HG03432 (cell line): Measurements from ENCODE around the gene SMTNL2.
"Not testable (repeated sequence)": the region's sequence is repeated elsewhere in the genome, so short reads cannot be mapped to it uniquely, and the experiment has no call there.

ENCODE experiments used
- ATAC-seq: cut with Tn5 transposase; IDR thresholded peaks from one replicate; pipeline ENCODE4 v1.9.1; 2021; ENCODE audit warnings: mild to moderate bottlenecking, moderate library complexity; ENCODE audit not compliant: unreplicated experiment

Gene SMTNL2

DNA sequence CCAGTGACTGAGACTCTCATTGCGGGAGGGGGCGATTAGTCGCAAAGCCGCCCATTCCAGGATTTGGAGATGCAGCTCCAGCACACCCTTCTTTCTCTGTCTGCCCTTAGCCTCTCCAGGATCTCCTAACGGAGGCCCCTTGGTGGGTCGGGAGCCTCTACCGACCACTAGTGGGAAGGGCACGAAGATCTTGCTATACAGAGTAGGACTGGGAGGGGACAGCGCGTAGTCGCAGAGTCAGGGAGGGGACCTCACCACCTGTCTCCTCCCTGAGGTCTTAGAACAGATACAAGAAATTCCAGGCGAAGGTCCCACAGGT is 588 bp upstream of the SMTNL2 start:
- ATAC-seq: no peak

DNA sequence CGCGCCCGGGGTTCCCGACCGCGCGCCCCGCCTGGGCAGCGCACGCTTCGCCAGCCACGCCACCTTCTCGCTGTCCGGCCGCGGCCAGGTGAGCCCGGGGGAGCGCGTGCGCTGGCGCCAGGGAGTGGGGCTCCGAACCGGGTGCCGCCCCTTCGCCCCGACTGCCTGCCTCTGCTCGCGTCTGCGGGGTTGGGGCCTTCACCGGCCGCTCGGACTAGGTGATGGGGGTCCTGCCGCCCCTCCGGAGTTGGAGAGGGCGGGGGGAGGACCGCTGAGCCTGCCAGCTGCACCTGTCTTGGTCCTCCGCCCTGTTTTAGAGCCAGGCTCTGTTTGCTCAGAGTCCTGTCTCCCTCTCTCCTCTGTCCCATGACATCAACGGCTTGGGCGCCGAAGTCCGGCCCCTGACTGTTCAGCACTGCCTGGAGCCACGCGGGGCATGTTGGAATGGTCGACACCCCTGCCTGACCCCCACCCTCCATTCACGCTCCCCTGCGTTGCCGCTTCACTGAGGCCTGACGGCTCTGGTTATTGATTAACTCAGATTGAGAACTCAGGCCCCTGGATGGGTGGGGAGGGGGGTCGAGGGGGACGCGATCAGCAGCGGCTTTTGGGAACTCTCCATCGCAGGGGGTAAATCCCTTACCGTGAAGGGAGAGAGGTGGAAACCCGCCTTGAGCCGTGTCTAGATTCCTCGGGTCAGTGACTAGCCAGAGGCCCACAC is 748 bp downstream of the SMTNL2 start:
- ATAC-seq: no peak

GRCh38 chr17:4585638-4585994 is 1.3 kb downstream of the SMTNL2 start:
- ATAC-seq: no peak

DNA sequence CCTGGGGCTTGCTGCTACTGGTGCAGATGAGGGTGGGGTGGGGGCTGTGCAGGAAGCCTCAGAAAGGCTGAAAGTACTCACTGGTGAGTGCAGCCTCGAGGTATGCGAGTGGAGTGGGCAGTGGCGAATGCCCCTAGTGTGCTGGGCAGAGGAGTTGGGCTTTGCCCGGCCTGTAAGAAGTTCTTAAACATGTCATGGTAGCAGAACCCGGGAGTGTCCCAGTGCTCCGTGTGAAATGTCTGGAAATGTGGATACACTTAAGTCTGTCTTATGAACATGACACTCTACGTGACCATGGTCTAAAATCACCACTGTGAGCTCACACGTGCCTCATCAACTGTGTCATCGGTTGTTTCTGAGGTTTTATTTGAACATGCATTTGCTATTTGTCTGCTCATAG is 1.7 kb downstream of the SMTNL2 start:
- no peak for ATAC-seq

DNA sequence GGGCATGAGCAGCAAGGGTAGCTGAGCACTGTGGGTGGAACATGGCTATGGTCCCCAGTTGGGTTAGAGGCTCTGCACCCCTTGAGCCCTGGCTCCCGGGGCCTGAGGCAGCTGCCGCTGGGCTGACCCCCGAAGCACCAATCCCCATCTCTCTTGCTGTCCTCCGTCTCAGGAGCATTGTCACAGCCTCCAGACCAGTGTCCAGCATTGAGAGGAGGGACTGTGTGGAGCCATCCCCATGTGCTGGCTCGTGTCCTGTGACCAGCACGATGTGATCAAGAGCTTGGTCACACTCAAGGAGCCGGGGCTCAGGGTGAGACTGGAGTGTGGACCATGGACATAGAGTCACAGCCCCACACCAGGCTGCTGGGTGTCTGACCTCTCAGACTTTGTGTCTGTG is 2.9 kb downstream of the SMTNL2 start:
- no peak for ATAC-seq

GRCh38 chr17:4587803-4588202 is 3.5 kb downstream of the SMTNL2 start:
- no peak for ATAC-seq

- no peak for ATAC-seq
Observed at GRCh38 chr17:4588391-4588790, 4.1 kb downstream of the SMTNL2 start.

- ATAC-seq: no peak
Observed at GRCh38 chr17:4588898-4589625, 4.7 kb downstream of the SMTNL2 start.

GRCh38 chr17:4590042-4590441 is 5.7 kb downstream of the SMTNL2 start:
- ATAC-seq: not testable (repeated sequence)

DNA sequence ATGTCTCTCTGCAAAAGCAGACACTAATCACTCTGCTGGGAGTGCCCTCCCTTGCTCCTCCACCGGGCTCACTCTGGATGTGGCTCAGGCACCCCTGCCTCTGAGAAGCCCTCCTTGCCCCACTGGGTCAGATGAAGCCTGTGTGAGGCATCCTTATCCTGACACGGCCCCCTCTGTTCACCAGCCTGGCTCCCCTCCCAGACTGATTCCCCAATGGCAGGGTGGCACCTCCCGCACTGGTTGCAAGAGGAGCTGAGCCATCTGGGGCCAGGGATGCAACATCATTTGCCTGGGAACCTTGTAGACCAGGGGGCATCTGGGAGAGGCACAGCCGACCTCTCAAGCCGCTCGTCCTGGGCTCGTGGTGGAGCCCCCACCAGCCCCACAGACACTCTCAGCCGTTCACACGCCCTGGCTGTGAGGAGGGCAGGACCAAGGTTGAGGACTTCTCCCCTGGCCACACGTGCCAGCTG is 6.7 kb downstream of the SMTNL2 start:
- no peak for ATAC-seq

DNA sequence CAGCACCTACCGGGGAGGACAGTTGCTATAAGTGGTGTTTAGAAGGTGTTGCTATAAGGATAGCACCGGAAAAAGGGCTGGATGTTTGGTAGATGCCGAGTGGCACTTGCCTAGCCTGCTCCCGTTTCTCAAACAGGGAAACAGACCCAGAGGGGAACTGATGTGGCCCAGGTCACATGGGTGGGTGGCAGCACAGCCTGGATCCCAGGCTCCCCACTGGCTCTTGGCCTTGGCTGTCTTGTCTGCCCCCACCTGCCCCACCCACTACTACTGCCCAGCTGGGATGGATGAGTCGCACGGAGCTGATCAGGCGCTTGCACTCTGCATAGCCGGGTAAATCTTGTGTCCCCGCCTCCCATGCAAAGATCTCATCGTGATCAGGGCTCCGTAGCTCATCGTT is 7.2 kb downstream of the SMTNL2 start:
- no peak for ATAC-seq

DNA sequence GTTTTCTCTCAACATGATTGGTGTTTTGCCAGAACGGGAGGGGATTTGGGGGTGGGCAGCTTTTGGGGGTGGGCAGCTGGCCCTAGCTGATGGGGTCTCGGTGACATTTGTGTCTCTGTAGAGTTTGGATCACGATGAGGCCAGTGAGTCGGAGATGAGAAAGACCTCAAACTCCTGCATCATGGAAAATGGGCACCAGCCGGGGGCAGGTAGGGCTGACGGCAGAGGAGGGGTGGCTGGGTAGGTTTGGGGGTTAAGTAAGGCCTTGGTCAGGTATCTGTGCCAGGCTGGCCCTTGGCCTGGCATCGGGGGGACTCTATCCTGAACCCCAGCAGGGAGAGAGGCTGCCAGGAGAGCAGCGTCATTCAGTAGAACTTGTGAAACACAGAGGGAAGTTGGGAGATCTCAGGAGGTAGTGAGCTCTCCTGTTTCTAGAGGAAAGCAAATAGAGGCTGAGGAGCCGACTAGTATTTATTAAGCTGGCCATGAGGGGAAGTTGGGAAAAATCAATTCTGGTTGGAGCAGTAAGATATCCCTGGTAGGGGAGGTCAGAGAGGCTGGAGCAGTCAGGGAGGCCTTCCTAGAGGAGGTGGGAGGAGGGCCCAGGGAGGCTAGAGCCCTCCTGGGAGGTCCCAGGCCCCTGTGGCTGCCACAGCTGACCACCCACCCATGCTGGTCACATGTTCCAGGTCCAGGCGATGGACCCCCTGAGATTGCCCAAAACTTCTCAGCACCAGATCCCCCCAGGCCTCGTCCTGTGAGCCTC is 8.1 kb downstream of the SMTNL2 start:
- ATAC-seq: no peak

GRCh38 chr17:4593021-4593421 is 8.7 kb downstream of the SMTNL2 start:
- no peak for ATAC-seq

- ATAC-seq: no peak
Observed at GRCh38 chr17:4594406-4594805, 10.1 kb downstream of the SMTNL2 start.

- no peak for ATAC-seq
Observed at GRCh38 chr17:4594931-4595684, 10.8 kb downstream of the SMTNL2 start.

DNA sequence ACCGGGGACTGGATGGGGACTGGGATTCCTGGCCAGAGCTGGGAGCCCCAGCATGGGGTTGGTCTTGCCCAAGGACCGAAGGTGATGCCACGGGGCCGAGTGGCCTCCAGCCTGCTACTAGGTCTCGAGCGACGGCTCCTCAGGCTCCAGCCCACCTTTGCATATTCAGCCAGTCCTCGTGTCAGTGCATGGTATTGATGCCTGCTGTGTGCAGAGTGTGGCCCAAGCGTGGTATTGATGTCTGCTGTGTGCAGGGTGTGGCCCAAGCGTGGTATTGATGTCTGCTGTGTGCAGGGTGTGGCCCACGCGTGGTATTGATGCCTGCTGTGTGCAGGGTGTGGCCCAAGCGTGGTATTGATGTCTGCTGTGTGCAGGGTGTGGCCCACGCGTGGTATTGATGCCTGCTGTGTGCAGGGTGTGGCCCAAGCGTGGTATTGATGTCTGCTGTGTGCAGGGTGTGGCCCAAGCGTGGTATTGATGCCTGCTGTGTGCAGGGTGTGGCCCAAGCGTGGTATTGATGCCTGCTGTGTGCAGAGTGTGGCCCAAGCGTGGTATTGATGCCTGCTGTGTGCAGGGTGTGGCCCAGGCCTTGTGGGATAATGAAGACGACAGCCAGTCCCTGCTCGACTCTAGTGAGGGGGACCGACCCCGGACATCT is 11.5 kb downstream of the SMTNL2 start:
- ATAC-seq: not testable (repeated sequence)

GRCh38 chr17:4596636-4597380 is 12.5 kb downstream of the SMTNL2 start:
- no peak for ATAC-seq

DNA sequence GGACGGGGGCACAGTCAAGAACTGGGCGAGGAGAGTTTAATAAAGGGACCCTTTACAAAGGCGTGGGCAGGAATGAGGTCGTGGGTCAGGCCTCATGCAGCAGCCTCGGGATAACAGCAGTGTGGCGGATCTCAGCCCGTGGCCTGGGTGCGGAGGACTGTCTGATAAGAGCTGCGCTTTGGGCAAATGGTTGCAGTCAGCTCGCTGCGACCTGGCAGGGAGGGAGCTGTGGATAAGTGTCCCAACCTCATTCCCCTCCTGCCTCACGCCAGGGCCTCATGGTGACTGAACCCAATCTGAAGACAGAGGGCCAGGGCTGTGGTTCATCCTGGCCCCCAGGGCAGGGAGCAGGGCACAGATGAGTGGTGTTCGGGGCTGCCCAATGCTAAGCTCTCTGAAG is 13.6 kb downstream of the SMTNL2 start:
- ATAC-seq: no peak

- no peak for ATAC-seq
Observed at GRCh38 chr17:4598776-4599504, 14.6 kb downstream of the SMTNL2 start.
